ENCODE measurements around the gene POLR2E. TPM values are rescaled to one million over a fixed set of nuclear protein-coding genes. Genes with fewer than 3 reads are reported as not detected.

Gene POLR2E
- polyA plus RNA-seq, 1 donor = 130 TPM

GRCh38 chr19:1076046-1076386, 19.2 kb downstream of the POLR2E start:
- H3K27me3 ChIP-seq (ENCODE audit: control insufficient read depth, insufficient read depth, low read length) = peaks cover 25% of the 10 kb centered on the region
- no peaks in the 10 kb centered on the region for H3K36me3 ChIP-seq (ENCODE audit: control insufficient read depth, insufficient read depth, low read length)
- no peak for DNase-seq
- no peak overlapping the region for H3K27ac ChIP-seq (ENCODE audit: low read length)
- no peak overlapping the region for H3K4me3 ChIP-seq (ENCODE audit: low read length)
- no peaks in the 10 kb centered on the region for H3K4me1 ChIP-seq (ENCODE audit: control insufficient read depth, insufficient read depth, low read length)
- H3K9me3 ChIP-seq (ENCODE audit: control insufficient read depth, low read depth, low read length) = peaks cover 17% of the 10 kb centered on the region
- WGBS (ENCODE audit: insufficient coverage, low lambda C conversion rate) = no CpG with 5 or more reads among the region's 4 CpGs

GRCh38 chr19:1074544-1075283, 20.5 kb downstream of the POLR2E start:
- peaks cover 37% of the 10 kb centered on the region for H3K27me3 ChIP-seq (ENCODE audit: control insufficient read depth, insufficient read depth, low read length)
- no peaks in the 10 kb centered on the region for H3K4me1 ChIP-seq (ENCODE audit: control insufficient read depth, insufficient read depth, low read length)
- WGBS (ENCODE audit: insufficient coverage, low lambda C conversion rate) = no CpG with 5 or more reads among the region's 54 CpGs
- H3K9me3 ChIP-seq (ENCODE audit: control insufficient read depth, low read depth, low read length) = peaks cover 4% of the 10 kb centered on the region
- no peak overlapping the region for H3K27ac ChIP-seq (ENCODE audit: low read length)
- no peaks in the 10 kb centered on the region for H3K36me3 ChIP-seq (ENCODE audit: control insufficient read depth, insufficient read depth, low read length)
- H3K4me3 ChIP-seq (ENCODE audit: low read length) = no peak overlapping the region
- DNase-seq = no peak

GRCh38 chr19:1073956-1074517, 21.1 kb downstream of the POLR2E start:
- no peak for DNase-seq
- Histone ChIP-seq H3K4me3 (ENCODE audit: low read length) (no peak overlapping the region), H3K27me3 (ENCODE audit: control insufficient read depth, insufficient read depth, low read length) (peaks cover 44% of the 10 kb centered on the region), H3K4me1 (ENCODE audit: control insufficient read depth, insufficient read depth, low read length) (no peaks in the 10 kb centered on the region), H3K9me3 (ENCODE audit: control insufficient read depth, low read depth, low read length) (peaks cover 2% of the 10 kb centered on the region), H3K27ac (ENCODE audit: low read length) (no peak overlapping the region), H3K36me3 (ENCODE audit: control insufficient read depth, insufficient read depth, low read length) (no peaks in the 10 kb centered on the region)
- WGBS (ENCODE audit: insufficient coverage, low lambda C conversion rate) = no CpG with 5 or more reads among the region's 28 CpGs

- H3K27me3 ChIP-seq (ENCODE audit: control insufficient read depth, insufficient read depth, low read length) = peaks cover 51% of the 10 kb centered on the region
- H3K36me3 ChIP-seq (ENCODE audit: control insufficient read depth, insufficient read depth, low read length) = no peaks in the 10 kb centered on the region
- no peak for DNase-seq
- H3K27ac ChIP-seq (ENCODE audit: low read length) = no peak overlapping the region
- no peaks in the 10 kb centered on the region for H3K4me1 ChIP-seq (ENCODE audit: control insufficient read depth, insufficient read depth, low read length)
- peaks cover 7% of the 10 kb centered on the region for H3K9me3 ChIP-seq (ENCODE audit: control insufficient read depth, low read depth, low read length)
- H3K4me3 ChIP-seq (ENCODE audit: low read length) = no peak overlapping the region
- no CpG with 5 or more reads among the region's 30 CpGs for WGBS (ENCODE audit: insufficient coverage, low lambda C conversion rate)
Observed at GRCh38 chr19:1073063-1073955, 21.9 kb downstream of the POLR2E start.

- H3K4me1 ChIP-seq (ENCODE audit: control insufficient read depth, insufficient read depth, low read length) = no peaks in the 10 kb centered on the region
- DNase-seq = no peak
- WGBS (ENCODE audit: insufficient coverage, low lambda C conversion rate) = 75% methylated on average over 2 of the region's 11 CpGs
- no peak overlapping the region for H3K4me3 ChIP-seq (ENCODE audit: low read length)
- H3K36me3 ChIP-seq (ENCODE audit: control insufficient read depth, insufficient read depth, low read length) = no peaks in the 10 kb centered on the region
- H3K27ac ChIP-seq (ENCODE audit: low read length) = no peak overlapping the region
- peaks cover 60% of the 10 kb centered on the region for H3K27me3 ChIP-seq (ENCODE audit: control insufficient read depth, insufficient read depth, low read length)
- peaks cover 13% of the 10 kb centered on the region for H3K9me3 ChIP-seq (ENCODE audit: control insufficient read depth, low read depth, low read length)
Observed at GRCh38 chr19:1072371-1073015, 22.7 kb downstream of the POLR2E start.

GRCh38 chr19:1070931-1071791, 24.0 kb downstream of the POLR2E start:
- WGBS (ENCODE audit: insufficient coverage, low lambda C conversion rate) = no CpG with 5 or more reads among the region's 99 CpGs
- Histone ChIP-seq H3K36me3 (ENCODE audit: control insufficient read depth, insufficient read depth, low read length) (no peaks in the 10 kb centered on the region), H3K4me3 (ENCODE audit: low read length) (no peak overlapping the region), H3K4me1 (ENCODE audit: control insufficient read depth, insufficient read depth, low read length) (no peaks in the 10 kb centered on the region), H3K9me3 (ENCODE audit: control insufficient read depth, low read depth, low read length) (peaks cover 19% of the 10 kb centered on the region), H3K27me3 (ENCODE audit: control insufficient read depth, insufficient read depth, low read length) (peaks cover 72% of the 10 kb centered on the region), H3K27ac (ENCODE audit: low read length) (no peak overlapping the region)
- no peak for DNase-seq

GRCh38 chr19:1070576-1070930, 24.6 kb downstream of the POLR2E start:
- Histone ChIP-seq H3K27me3 (ENCODE audit: control insufficient read depth, insufficient read depth, low read length) (peaks cover 78% of the 10 kb centered on the region), H3K4me3 (ENCODE audit: low read length) (no peak overlapping the region), H3K27ac (ENCODE audit: low read length) (no peak overlapping the region), H3K36me3 (ENCODE audit: control insufficient read depth, insufficient read depth, low read length) (no peaks in the 10 kb centered on the region), H3K9me3 (ENCODE audit: control insufficient read depth, low read depth, low read length) (peaks cover 19% of the 10 kb centered on the region), H3K4me1 (ENCODE audit: control insufficient read depth, insufficient read depth, low read length) (no peaks in the 10 kb centered on the region)
- no CpG with 5 or more reads among the region's 21 CpGs for WGBS (ENCODE audit: insufficient coverage, low lambda C conversion rate)
- no peak for DNase-seq

GRCh38 chr19:1069009-1069779, 26.0 kb downstream of the POLR2E start:
- Histone ChIP-seq H3K9me3 (ENCODE audit: control insufficient read depth, low read depth, low read length) (peaks cover 28% of the 10 kb centered on the region), H3K36me3 (ENCODE audit: control insufficient read depth, insufficient read depth, low read length) (no peaks in the 10 kb centered on the region), H3K4me1 (ENCODE audit: control insufficient read depth, insufficient read depth, low read length) (peaks cover 10% of the 10 kb centered on the region), H3K4me3 (ENCODE audit: low read length) (no peak overlapping the region), H3K27me3 (ENCODE audit: control insufficient read depth, insufficient read depth, low read length) (peaks cover 91% of the 10 kb centered on the region), H3K27ac (ENCODE audit: low read length) (no peak overlapping the region)
- WGBS (ENCODE audit: insufficient coverage, low lambda C conversion rate) = no CpG with 5 or more reads among the region's 25 CpGs
- DNase-seq = no peak

All from large intestine (tissue), 3 donors.